Brain microvascular endothelial cell (primary cell): ENCODE results near the gene MSH3.
"Not testable (repeated sequence)": the region's sequence is repeated elsewhere in the genome, so short reads cannot be mapped to it uniquely, and the experiment has no call there.

Source experiments
- DNase-seq: peaks from one replicate; pipeline ENCODE4 v3.0.0-alpha.2; 2020
- H3K27ac ChIP-seq: fragments of 250-450 bp; sonication (Bioruptor Pico); 2 replicates; pipeline ENCODE4 v1.5.1; 2020; ENCODE audit warnings: mild to moderate bottlenecking, moderate library complexity
- H3K27me3 ChIP-seq: fragments of 250-450 bp; sonication (Bioruptor Pico); replicated peaks from 2 replicates; pipeline ENCODE4 v1.5.1; 2020; ENCODE audit warnings: mild to moderate bottlenecking
- H3K36me3 ChIP-seq: fragments of 250-450 bp; sonication (Bioruptor Pico); replicated peaks from 2 replicates; pipeline ENCODE4 v1.5.1; 2020; ENCODE audit warnings: mild to moderate bottlenecking
- H3K4me3 ChIP-seq: 2 replicates; pipeline ENCODE4 v1.5.1; 2011; ENCODE audit warnings: low read depth, mild to moderate bottlenecking, control low read depth, low read length, moderate library complexity
- in situ Hi-C: cut with HindIII; loops from 2 replicates; pipeline ENCODE4 v1.10.0; 2017; ENCODE audit warnings: low sequenced_read_pairs, low pct_ligation_motif_present
- TF ChIP-seq, protein P1 (sequence below): IDR thresholded peaks from 2 replicates; pipeline ENCODE4 v1.5.1; 2011; ENCODE audit warnings: low read depth, mild to moderate bottlenecking, moderate library complexity, low read length, control low read depth, inconsistent platforms; ENCODE audit errors: missing control alignments

The MSH3 gene

DNA sequence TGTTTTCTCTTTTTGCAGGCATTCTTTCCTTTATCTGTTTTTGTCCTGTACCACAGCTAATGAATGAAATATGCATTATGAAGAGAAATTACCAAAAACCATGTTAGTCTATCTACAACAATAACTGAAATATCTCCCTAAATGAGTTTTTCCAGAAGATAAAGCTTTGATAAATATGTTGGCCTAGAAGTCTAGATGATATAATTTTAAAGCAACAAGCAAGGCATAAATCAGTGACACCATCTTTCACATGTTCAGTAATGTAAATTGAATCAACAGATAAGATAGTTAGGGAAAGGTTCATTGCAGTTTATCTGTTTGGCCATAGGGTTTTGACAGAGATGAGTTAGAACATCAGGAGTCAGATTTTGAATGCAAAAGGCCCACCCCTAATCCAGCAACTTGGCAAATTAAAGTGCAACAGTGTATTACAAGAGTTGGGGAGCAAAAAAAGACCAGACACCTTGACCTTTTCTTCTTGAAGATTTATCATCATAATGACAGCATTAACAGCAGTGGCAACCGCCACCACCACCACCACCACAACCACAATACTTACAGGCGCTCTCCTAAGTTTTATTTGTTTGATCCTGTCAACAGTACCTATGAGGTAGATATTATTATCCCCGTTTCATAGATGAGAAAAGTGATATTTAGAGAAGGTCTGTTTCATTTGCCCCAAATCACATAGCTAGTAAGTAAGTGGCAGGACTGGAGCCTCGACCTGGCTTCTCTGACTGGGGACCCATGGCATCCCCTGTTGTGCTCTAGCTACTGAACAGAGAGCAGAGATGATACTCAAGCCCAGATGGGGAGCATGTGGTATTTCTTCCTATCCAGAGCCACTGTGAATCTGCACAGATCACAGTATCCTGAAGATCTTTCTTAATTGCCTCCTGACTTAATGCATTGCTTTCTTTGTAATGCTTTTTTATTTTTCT is 123.2 kb downstream of the MSH3 start:
- in situ Hi-C loops, result no loop called here
- Histone ChIP-seq H3K4me3 (no peak overlapping the region), H3K27me3 (no peaks in the 10 kb centered on the region), H3K27ac (no peak overlapping the region), H3K36me3 (no peaks in the 10 kb centered on the region)
- no peak for DNase-seq
- TF ChIP-seq, protein P1, sequence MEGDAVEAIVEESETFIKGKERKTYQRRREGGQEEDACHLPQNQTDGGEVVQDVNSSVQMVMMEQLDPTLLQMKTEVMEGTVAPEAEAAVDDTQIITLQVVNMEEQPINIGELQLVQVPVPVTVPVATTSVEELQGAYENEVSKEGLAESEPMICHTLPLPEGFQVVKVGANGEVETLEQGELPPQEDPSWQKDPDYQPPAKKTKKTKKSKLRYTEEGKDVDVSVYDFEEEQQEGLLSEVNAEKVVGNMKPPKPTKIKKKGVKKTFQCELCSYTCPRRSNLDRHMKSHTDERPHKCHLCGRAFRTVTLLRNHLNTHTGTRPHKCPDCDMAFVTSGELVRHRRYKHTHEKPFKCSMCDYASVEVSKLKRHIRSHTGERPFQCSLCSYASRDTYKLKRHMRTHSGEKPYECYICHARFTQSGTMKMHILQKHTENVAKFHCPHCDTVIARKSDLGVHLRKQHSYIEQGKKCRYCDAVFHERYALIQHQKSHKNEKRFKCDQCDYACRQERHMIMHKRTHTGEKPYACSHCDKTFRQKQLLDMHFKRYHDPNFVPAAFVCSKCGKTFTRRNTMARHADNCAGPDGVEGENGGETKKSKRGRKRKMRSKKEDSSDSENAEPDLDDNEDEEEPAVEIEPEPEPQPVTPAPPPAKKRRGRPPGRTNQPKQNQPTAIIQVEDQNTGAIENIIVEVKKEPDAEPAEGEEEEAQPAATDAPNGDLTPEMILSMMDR, result no peak

DNA sequence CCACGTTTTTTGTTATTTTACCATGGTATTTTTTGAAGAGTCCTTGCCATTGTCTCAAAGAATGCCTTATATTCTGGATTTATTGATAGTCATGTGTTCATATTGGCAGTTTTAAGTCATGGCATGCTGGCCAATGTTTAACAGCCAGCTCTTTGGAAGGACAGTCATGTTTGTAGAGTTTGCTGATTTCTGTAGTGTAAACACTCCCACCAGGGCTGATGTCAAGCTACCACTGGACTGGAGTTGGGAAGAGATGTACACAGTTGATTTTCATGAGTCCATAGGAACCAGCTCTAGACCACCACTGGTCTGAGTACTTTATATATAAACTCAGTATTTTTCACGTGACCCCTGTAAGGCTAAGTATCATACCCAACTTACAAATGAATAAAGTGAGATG is 125.6 kb downstream of the MSH3 start:
- in situ Hi-C loops, result no loop called here

DNA sequence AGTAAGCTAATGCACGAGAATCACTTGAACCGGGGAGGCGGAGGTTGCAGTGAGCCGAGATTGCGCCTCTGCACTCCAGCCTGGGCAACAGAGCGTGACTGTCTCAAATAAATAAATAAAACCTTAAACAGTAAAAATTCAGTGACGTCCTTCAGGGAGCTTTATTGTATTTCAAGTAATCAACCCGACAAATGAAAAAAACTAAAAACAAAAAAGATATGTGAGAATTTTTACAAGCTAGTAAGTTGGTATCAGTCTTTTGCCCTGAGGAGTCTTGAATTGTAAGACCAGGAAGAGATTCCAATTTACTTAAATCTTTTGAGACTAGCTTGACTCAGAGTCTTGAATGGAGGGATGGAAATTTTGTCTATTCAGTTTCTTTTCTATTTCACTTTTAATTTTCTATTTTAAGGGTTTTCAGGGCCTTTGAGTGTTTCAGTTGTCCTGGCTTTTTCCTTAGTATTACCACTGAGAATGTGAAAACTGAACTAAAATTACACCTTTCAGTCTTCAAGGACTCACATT is 126.4 kb downstream of the MSH3 start:
- H3K27ac ChIP-seq, result no peak overlapping the region
- H3K27me3 ChIP-seq, result no peaks in the 10 kb centered on the region
- TF ChIP-seq, protein P1, result no peak
- no peaks in the 10 kb centered on the region for H3K36me3 ChIP-seq
- no peak for DNase-seq
- in situ Hi-C loops, result no loop called here
- no peak overlapping the region for H3K4me3 ChIP-seq

More for the DNA sequence above, 125.6 kb downstream of the MSH3 start:
- DNase-seq, result no peak
- Histone ChIP-seq H3K27ac (no peak overlapping the region), H3K36me3 (no peaks in the 10 kb centered on the region), H3K27me3 (no peaks in the 10 kb centered on the region), H3K4me3 (no peak overlapping the region)
- TF ChIP-seq, protein P1, result no peak

DNA sequence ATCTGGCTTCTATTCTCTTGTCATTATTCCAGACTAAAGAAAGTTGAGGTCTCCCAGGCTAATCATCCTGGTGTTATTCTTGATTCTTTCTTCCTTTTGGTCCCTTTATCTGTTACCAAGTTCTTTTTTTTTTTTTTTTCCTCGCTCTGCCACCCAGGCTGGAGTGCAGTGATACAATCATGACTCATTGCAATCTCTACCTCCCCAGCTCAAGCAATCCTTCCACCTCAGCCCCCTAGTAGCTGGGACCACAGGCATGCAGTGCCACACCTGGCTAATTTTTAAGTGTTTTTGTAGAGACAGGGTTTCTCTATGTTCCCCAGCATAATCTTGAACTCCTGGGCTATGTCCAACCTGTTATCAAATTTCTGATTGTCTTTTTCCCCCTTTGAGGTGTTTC is 126.9 kb downstream of the MSH3 start:
- no peaks in the 10 kb centered on the region for H3K27me3 ChIP-seq
- no peaks in the 10 kb centered on the region for H3K36me3 ChIP-seq
- no peak overlapping the region for H3K27ac ChIP-seq
- DNase-seq, result peak; percentile 24
- in situ Hi-C loops, result no loop called here
- H3K4me3 ChIP-seq, result no peak overlapping the region
- TF ChIP-seq, protein P1, result no peak

DNA sequence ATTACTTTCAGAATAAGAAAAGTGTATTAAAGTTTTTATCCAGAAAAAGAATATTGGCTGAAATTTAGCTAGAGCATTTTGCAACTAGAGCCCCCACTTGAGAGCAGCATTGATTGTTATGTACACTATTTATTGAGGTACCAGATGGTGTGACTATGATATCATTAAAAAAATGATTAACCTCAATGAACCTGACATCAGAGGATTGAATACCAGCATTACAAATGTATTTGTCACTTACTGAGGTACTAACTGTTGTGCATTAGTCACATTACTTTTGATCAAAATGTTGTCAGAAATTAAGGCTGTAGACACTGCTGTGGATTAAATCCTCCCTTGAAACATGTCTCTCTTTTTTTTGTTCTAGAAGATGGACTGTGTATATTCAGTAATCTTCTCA is 128.2 kb downstream of the MSH3 start:
- no peak for DNase-seq
- no peaks in the 10 kb centered on the region for H3K36me3 ChIP-seq
- H3K4me3 ChIP-seq, result no peak overlapping the region
- H3K27ac ChIP-seq, result no peak overlapping the region
- H3K27me3 ChIP-seq, result no peaks in the 10 kb centered on the region
- TF ChIP-seq, protein P1, result no peak
- in situ Hi-C loops, result no loop called here

DNA sequence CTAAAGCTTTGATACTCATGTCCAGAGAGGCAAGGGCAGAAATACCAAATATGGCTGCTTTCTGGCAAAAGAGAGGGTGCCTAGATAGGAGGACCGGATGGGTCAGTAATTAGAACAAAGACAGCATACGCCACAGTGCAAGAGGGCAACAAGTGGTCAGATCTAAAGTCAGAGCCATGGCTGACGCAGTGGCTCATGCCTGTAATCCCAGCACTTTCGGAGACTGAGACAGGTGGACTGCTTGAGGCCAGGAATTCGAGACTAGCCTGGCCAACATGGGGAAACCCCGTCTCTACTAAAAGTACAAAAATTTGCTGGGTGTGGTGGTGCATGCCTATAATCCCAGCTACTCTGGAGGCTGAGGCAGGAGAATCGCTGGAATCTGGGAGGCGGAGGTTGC is 129.3 kb downstream of the MSH3 start:
- H3K4me3 ChIP-seq, DNase-seq, H3K27me3 ChIP-seq, H3K36me3 ChIP-seq, H3K27ac ChIP-seq, in situ Hi-C loops: not testable (repeated sequence)
